H7 (cell line): ENCODE results near the gene SGCB. TPM values are rescaled to one million over a fixed set of nuclear protein-coding genes. Genes with fewer than 3 reads are reported as not detected.

Source experiments
- DNase-seq: peaks from one replicate; pipeline ENCODE4 v3.0.0; 2012
- H3K27me3 ChIP-seq: 2 replicates; pipeline ENCODE4 v1.6.0; 2011; ENCODE audit warnings: mild to moderate bottlenecking, low read length; ENCODE audit not compliant: control insufficient read depth, insufficient read depth
- H3K36me3 ChIP-seq: replicated peaks from 2 replicates; pipeline ENCODE4 v1.5.1; 2011; ENCODE audit warnings: low read length; ENCODE audit not compliant: control insufficient read depth, insufficient read depth
- H3K4me3 ChIP-seq: 2 replicates; pipeline ENCODE4 v1.5.1; 2011; ENCODE audit warnings: low read depth, mild to moderate bottlenecking, control low read depth, low read length, moderate library complexity; ENCODE audit not compliant: insufficient read depth
- total RNA-seq: library from RNA; depleted of rRNA; stranded (reverse); fragments of >200 nt; shearing (Covaris generic); gene quantifications from 2 replicates; pipeline ENCODE4 v1.2.3, GENCODE V29; 2014

Gene SGCB
- total RNA-seq, 1 experiment from 2014 or later, result 8.7 TPM

DNA sequence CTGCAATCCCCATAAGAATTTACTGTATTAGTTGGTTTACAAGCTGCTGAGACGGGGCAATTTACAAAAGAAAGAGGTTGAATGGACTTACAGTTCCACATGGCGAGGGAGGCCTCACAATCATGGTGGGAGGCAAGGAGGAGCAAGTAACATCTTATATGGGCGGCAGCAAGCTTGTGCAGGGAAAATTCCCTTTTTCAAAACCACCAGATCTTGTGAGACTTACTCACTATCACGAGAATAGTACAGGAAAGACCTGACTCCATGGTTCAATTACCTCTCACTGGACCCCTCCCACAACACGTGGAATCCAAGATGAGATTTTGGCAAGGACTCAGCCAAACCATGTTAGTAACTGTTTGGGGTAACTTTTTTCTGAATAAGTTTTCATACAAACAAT, 11.2 kb upstream of the SGCB start:
- Histone ChIP-seq H3K36me3 (no peaks in the 10 kb centered on the region), H3K27me3 (peaks cover 12% of the 10 kb centered on the region), H3K4me3 (no peak overlapping the region)
- DNase-seq, result no peak

DNA sequence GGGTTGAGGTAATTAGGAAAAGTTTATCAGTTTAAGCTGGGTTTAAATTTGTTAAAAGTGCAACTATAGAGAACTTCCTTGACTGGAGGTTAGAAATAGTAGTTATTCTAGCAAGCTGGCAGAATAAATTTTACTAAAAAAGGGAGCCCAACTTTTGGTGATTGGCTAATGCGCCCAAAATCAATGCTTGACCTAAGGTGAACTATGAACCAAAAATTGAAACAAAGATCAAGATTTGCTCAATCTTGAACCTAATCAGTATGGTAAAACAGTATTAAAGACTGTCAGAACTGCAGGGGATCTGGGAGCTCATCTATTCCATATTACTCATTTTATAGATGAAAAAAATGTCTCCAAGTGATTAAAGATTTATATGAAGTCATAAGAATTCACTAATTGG, 6.9 kb upstream of the SGCB start:
- Histone ChIP-seq H3K27me3 (peaks cover 2% of the 10 kb centered on the region), H3K4me3 (no peak overlapping the region), H3K36me3 (no peaks in the 10 kb centered on the region)
- no peak for DNase-seq

DNA sequence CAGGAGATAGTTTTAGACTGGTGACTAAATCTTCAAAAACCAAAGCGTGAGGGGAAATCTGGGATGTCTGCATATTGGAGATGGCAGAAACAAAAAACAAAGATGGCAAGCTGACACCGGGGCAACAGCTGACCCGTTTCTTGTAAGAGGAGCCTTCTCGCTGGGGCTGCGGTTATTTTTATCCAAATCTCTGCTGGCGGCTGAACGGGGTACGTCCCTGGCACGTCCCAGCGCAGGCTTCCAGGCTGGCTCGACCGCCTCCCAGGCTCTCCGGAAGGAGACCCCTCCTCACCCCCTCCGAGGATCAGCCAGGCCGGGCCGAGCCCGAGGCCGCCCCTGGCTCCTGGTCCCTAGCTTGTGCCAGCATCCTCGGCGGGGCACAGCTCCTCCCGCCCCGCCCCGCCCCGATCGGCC, 403 bp downstream of the SGCB start:
- H3K27me3 ChIP-seq, result peaks cover 5% of the 10 kb centered on the region
- DNase-seq, result peak; percentile 87
- H3K4me3 ChIP-seq, result peak overlapping the region; percentile 59

DNA sequence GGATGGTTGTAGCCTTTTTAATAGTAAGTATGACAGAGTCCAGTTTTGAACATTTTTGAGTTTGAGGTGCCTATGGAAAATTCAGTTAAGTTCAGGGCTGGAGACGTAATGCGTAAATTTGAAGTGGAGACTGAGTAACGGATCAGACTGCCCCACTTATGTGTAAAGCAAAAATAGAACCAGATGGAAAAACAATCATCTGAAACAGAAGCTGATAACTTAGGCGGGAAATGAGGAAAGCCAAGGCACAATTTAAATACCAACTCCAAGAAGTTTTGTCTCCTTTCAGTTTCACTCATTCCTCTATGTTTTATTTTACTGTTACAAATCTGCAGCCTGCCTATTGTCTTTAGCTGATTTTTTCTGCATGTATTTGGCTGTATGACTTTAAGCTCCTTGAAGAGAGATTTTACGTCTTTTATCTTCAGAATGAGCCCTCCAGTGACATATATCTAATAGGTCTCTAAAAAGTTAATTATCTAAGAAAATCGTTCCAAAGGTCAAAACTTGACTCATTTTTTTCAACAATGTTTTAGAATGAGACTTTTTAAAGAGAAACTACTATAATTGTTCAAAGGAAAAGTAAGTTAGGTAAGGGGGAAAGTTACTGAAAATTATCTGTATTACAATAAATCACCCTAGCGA, 1.1 kb downstream of the SGCB start:
- Histone ChIP-seq H3K27me3 (peaks cover 5% of the 10 kb centered on the region), H3K36me3 (peaks cover 2% of the 10 kb centered on the region; the same call in 1 of the 2 replicates), H3K4me3 (peak overlapping the region; percentile 59; the same call in 1 of the 2 replicates)
- DNase-seq, result no peak

More for the DNA sequence above, 403 bp downstream of the SGCB start:
- peaks cover 2% of the 10 kb centered on the region; the same call in 1 of the 2 replicates for H3K36me3 ChIP-seq

DNA sequence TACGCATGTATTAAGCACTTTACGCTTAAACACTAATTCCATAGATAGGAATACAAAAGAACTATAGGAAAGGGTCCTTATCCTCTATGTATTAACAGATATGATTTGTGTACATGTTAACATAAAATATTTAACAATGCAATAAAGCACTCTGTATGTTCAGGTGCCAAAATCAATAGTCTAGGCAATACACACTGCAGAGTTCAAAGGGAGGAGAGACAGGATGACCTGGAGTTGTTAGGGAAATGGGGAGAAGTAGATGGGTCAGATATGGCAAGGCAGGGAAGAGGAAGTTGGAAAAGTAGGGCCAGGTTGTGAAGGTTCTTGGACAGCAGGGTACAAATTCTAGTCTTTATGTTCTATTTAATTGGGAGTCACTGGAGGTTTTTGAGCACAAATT, 2.9 kb downstream of the SGCB start:
- no peak overlapping the region for H3K4me3 ChIP-seq

DNA sequence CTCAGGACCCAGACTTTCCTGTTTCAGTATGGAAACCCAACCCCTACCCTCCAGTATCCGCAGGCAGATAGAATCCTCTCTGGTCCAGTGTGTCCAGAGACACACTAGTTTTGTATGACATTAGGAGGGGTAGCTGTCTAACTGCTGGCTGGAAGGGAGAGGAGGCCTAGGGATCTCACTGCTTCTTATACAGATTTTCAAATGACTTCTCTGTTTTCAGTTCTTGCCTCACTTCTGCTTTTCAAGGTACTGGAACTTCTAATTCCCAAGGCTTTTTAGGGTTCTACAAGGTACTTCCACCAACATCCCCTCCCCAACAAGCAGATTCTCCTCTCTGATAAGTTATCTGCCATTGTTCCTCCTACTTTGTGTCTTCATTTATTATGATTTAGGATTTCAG, 6.1 kb downstream of the SGCB start:
- H3K4me3 ChIP-seq, result no peak overlapping the region
- peaks cover 3% of the 10 kb centered on the region for H3K36me3 ChIP-seq
- DNase-seq, result no peak
- H3K27me3 ChIP-seq, result no peaks in the 10 kb centered on the region

More for the DNA sequence above, 2.9 kb downstream of the SGCB start:
- H3K36me3 ChIP-seq, result peaks cover 2% of the 10 kb centered on the region
- DNase-seq, result no peak
- peaks cover 5% of the 10 kb centered on the region for H3K27me3 ChIP-seq

DNA sequence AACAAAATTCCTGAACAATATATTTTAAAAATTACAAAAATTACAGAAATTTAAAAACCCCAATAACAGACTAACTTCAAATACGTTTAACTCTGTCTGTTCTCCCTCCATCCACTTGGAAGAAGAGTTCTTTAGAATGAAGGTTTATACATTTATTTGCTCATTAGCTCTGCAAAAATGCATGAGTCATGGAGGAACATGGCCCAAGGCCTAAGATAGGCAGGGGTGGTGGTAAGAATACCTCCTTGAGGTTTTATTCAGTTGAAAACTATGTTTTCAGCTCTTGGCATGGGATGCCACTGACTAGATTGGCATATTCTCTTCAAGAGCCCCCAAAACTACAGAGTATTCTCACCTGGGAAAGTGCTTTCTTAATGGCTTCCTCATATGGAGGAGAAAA, 9.1 kb downstream of the SGCB start:
- H3K36me3 ChIP-seq, result peaks cover 3% of the 10 kb centered on the region
- no peak for DNase-seq
- no peak overlapping the region for H3K4me3 ChIP-seq
- no peaks in the 10 kb centered on the region for H3K27me3 ChIP-seq

DNA sequence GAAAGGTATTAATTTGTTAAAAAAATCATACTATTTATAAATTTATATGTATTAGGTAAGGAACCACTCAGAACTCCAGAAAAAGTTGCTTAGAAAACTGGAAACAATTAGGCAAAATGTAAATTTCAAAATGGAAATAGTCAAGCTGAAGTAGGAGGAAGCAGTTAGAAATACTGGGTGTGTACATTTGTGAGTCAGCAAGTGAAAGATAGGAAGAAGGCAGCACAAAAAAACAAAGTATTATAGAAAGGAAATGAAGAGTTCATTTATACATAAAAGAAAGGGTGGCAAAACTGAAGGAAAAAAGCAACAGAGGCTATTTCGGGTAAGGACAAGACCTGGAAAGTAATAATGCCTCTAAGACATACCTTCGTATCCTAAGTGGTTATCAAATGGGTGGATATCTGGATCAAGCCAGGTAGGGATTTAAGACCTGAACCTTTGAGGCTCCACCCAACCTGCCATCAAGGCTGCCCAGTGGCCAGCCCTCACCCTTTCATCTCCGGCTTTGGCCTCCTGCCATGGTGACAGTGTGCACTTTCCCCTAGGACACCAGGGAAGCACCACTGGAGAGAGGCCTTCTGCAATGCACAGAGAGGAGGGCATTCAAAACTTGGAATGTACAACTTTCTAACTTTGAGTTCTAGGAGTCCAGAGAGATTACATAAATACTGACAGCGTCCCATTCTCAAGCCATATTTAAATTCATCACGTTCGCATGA, 18.0 kb downstream of the SGCB start, which contains the start of gene LRRC66:
Gene LRRC66 (minus strand): TSS at position 428 of the 722 bp plus-strand sequence. CDS start 2,750 bp downstream, outside the sequence.
- 0 out of 2 replicates have a peak, but pooled peaks cover 1% of the 10 kb centered on the region for H3K36me3 ChIP-seq
- H3K4me3 ChIP-seq, result no peak within 1 kb of the TSS
- no peaks in the 10 kb centered on the region for H3K27me3 ChIP-seq
- DNase-seq, result no peak

DNA sequence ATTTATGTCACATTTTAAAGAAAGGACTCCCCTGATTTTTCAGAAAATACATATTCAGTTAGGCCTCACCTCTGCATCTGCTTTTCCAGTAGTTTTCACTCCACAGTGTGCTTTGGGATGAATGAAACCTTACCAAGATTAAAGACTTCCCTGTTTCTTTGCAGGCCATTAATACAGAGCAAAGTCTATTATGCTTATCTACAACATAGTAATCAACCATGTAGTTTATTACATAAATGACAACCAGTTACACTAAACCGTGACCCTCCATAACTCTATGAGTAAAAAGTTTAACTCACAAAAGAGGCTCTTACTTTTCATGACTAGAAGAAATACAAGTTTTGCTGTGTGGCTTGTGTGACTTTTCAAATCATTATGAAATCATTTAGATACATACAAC, 20.3 kb downstream of the SGCB start:
- Histone ChIP-seq H3K36me3 (no peaks in the 10 kb centered on the region), H3K4me3 (no peak overlapping the region), H3K27me3 (no peaks in the 10 kb centered on the region)
- DNase-seq, result no peak

DNA sequence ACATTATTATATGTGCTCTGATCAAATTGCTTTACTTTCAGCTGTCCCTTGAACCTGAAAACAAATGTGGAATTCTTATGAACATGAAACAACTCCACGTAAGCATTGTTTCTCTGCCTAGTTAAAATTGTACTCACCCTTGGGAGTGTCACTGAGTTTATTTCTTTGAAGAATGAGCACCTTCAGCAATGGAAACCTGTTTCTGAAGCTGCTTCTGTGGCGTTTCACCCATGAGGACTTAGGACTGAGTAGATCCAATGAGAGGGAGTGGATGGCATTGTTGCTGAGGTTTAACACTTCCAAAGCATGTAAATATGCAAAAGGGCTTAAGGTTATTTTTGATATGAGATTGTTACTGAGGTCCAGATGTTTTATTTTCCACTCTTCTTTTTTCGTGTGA, 21.1 kb downstream of the SGCB start:
- Histone ChIP-seq H3K4me3 (no peak overlapping the region), H3K27me3 (no peaks in the 10 kb centered on the region), H3K36me3 (no peaks in the 10 kb centered on the region)
- DNase-seq, result no peak

DNA sequence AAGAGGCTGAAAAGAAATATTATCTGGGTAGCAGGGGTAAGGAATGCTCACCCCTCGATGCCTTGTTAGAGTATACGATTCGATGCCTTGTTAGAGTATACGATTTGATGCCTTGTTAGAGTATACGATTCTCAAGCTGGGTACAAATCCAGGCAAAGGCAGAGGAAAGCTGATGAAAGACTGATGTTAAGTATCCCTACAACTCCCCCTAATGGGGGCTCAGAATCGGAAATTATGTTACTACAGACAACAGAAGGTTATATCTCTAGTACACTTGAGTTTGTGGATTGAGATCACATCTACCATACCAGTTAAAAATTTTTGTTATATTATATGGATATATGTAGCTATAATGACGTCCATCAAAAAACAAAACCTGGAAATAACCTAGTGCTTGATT, 22.7 kb downstream of the SGCB start:
- Histone ChIP-seq H3K4me3 (no peak overlapping the region), H3K36me3 (no peaks in the 10 kb centered on the region), H3K27me3 (no peaks in the 10 kb centered on the region)
- peak; percentile 32 for DNase-seq

DNA sequence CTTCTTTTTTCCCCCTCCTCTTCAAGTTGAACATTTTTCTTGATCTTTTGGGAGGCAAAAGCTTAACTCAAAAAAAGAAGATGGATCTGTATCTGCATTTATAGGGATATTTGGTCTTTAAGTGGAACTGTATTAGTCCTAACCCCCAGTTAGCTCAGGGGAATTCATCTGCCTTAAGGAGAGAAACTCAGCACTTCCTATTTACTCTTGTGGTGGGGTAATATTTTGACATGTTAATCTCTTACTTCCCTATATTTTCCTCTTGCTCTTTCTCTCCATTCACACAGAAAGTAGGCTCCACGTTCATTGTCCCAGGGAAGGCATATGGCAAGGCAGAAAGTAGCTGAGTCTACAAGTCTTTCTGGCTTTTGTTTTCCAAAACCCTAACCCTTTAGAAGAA, 23.2 kb downstream of the SGCB start:
- no peaks in the 10 kb centered on the region for H3K36me3 ChIP-seq
- H3K4me3 ChIP-seq, result no peak overlapping the region
- no peaks in the 10 kb centered on the region for H3K27me3 ChIP-seq
- no peak for DNase-seq

DNA sequence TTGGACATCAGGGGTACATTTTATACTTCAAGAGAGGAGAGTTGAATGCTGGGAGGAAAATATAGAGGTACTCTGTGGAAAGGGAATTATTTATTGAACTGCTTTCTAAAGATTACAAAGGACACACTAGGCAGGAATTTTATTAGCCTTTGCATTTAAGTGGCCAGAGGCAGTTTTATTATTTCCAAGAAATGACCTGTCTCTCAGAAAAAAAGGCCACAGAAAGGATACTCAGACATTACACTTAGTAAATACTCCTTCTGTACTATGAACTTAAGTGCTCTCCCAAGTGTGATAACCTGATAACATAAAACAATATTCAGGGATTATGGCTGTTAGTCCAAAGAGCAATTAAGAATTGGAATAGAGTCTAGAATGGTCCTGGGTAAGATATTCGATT, 25.4 kb downstream of the SGCB start:
- Histone ChIP-seq H3K4me3 (no peak overlapping the region), H3K36me3 (no peaks in the 10 kb centered on the region), H3K27me3 (no peaks in the 10 kb centered on the region)
- no peak for DNase-seq

DNA sequence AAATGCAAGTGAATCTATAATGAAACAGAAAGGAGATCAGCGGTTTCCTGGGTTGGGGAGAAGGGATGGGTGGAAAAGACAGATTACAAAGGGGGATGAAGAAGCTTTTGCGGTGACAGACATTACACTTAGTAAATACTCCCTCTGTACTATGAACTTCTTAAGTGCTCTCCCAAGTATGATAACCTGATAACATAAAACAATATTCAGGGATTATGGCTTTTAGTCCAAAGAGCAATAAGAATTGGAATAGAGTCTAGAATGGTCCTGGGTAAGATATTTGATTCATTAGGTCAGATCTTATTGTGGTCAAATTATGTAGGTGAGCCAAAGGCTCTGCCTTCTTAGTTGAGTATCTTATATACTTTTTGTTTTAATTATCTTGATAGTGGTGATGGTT, 27.1 kb downstream of the SGCB start:
- Histone ChIP-seq H3K27me3 (no peaks in the 10 kb centered on the region), H3K4me3 (no peak overlapping the region), H3K36me3 (no peaks in the 10 kb centered on the region)
- DNase-seq, result no peak

DNA sequence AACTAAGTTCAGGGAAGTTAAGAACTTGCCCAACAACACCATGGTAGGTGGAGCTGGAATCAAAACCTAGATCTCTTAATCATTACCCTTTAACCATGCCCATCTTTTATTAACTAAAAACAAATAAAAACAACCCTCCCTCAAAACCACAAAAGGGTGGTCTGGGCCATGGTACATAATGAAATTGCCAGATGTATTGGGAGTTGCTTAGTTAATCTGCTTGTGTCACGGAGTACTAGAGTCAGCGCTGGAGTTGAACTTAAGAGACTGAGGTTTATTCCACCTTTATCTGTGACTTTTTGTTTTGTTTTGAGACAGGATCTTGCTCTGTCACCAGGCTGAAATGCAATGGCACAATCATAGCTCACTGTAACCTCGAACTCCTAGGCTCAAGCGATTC, 31.2 kb downstream of the SGCB start:
- Histone ChIP-seq H3K27me3 (no peaks in the 10 kb centered on the region), H3K4me3 (no peak overlapping the region), H3K36me3 (no peaks in the 10 kb centered on the region)

More for the DNA sequence above, 31.2 kb downstream of the SGCB start:
- DNase-seq, result no peak
